Thymus (tissue), 11 donors: ENCODE data around the gene GABRA5. TPM values are rescaled to one million over a fixed set of nuclear protein-coding genes. Genes with fewer than 3 reads are reported as not detected.

ENCODE experiments used
- DNase-seq, 9 donors: peaks; one replicate each; pipeline ENCODE4 v3.0.0-alpha.2; 2013; ENCODE audit warnings: low spot score in 9 of 9, low read depth in 6 of 9, missing footprints in 1 of 9
- H3K27ac ChIP-seq, 2 donors: one replicate each; pipeline ENCODE4 v1.5.1; 2013; ENCODE audit warnings: control low read depth in 1 of 2, low read depth in 1 of 2, low read length in 1 of 2, mild to moderate bottlenecking in 1 of 2, moderate library complexity in 1 of 2
- H3K27me3 ChIP-seq, 2 donors: one replicate each; pipeline ENCODE4 v1.5.1; 2013; ENCODE audit warnings: low read length in 1 of 2; ENCODE audit not compliant: control insufficient read depth in 2 of 2, insufficient read depth in 1 of 2
- H3K36me3 ChIP-seq, 2 donors: one replicate each; pipeline ENCODE4 v1.5.1; 2013; ENCODE audit warnings: low read length in 1 of 2, mild to moderate bottlenecking in 1 of 2, moderate library complexity in 1 of 2; ENCODE audit not compliant: control insufficient read depth in 2 of 2, insufficient read depth in 2 of 2
- H3K4me1 ChIP-seq, 2 donors: one replicate each; pipeline ENCODE4 v1.5.1; 2013; ENCODE audit warnings: low read length in 2 of 2; ENCODE audit not compliant: control insufficient read depth in 2 of 2, insufficient read depth in 2 of 2
- H3K4me3 ChIP-seq, 2 donors: one replicate each; pipeline ENCODE4 v1.5.1; 2013; ENCODE audit warnings: low read length in 2 of 2, control low read depth in 1 of 2, mild to moderate bottlenecking in 1 of 2
- H3K9me3 ChIP-seq, 2 donors: one replicate each; pipeline ENCODE4 v1.5.1; 2013; ENCODE audit warnings: low read length in 1 of 2, mild to moderate bottlenecking in 1 of 2; ENCODE audit not compliant: control insufficient read depth in 2 of 2, insufficient read depth in 1 of 2
- WGBS: extraction: QIAGEN DNeasy Blood & Tissue Kit; methylation state at CpG from one replicate; pipeline ENCODE4 v1.1.7; 2013; 5-methylcytosine and 5-hydroxymethylcytosine counted together
- polyA plus RNA-seq: library from polyadenylated mRNA; stranded (reverse); fragments of 200-250 nt; gene quantifications from one replicate; pipeline ENCODE4 v1.2.3, GENCODE V29; 2013
- total RNA-seq: library from RNA; stranded (reverse); fragments of 120-200 nt; gene quantifications from one replicate; pipeline ENCODE4 v1.2.4, GENCODE V29; 2013
- donor health status: healthy.

GABRA5 gene
- total and polyA plus RNA-seq, 2 donors = 18.9 to 26.1 TPM

DNA sequence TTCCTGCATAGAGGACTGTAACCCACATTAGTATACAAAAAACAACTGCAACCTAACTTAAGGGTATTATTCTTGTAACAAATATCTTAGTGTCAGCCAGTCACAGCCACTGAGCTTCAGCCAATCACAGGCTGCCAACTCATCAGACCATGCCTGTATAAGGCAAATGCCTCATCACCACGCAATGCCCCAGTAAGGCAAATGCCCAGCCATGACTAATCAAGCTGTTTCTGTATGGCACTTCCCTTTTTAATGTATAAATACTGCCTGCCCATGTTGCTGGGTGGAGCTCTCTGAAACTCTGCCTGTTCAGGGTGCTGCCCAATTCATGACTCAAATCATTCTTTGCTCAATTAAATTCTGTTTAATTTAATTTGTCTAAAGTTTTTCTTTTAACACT, 18.4 kb upstream of the GABRA5 start:
- WGBS = 83% methylated on average over 1 of the region's 1 CpG
- no peaks in the 10 kb centered on the region for H3K36me3 ChIP-seq

DNA sequence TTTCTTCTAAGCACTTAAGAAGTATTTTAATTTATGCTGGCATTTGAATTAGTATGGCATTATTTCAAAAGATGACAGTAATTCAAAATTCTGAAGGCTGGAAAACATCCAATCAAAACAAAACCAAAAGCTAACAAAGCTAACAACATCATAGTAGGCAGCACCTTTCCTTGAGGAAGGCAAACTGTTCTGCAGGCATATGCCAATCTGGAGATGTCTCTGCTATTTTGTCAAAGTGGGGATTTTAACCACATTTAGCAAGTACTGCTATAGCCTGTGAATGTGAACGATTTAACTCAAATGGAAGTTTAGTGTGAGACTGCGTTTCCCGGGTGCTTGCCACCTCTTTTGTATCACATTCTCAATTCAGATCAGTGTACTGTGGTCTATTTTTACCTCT, 16.7 kb upstream of the GABRA5 start:
- Histone ChIP-seq H3K27ac (no peak overlapping the region), H3K27me3 (no peaks in the 10 kb centered on the region), H3K4me1 (no peaks in the 10 kb centered on the region), H3K9me3 (no peaks in the 10 kb centered on the region), H3K36me3 (no peaks in the 10 kb centered on the region), H3K4me3 (no peak overlapping the region)
- DNase-seq = no peak
- WGBS = 97% methylated on average over 3 of the region's 3 CpGs

More for the DNA sequence above, 18.4 kb upstream of the GABRA5 start:
- Histone ChIP-seq H3K9me3 (no peaks in the 10 kb centered on the region), H3K27ac (no peak overlapping the region), H3K27me3 (no peaks in the 10 kb centered on the region), H3K4me1 (no peaks in the 10 kb centered on the region), H3K4me3 (no peak overlapping the region)
- no peak for DNase-seq

DNA sequence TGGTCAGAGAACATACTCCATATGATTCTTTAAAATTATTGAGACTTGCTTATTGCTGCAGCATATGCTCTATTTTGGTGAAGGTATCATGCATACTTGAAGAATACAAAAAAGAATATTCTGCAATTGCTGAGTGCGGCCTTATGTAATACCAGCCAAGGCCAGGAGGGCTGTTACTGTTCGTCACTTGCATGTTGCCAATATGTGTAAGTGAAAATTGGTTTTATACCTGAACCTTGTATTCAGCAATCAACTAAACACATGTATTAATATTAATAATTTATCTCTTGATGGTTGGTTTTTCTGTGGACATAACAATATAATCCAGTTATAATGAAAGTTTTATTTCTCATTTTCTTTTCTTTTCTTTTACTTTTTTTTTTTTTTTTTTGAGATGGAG, 13.9 kb upstream of the GABRA5 start:
- H3K9me3 ChIP-seq = no peaks in the 10 kb centered on the region
- no peak overlapping the region for H3K4me3 ChIP-seq
- H3K36me3 ChIP-seq = no peaks in the 10 kb centered on the region
- WGBS = 91% methylated on average over 2 of the region's 2 CpGs
- H3K27me3 ChIP-seq = no peaks in the 10 kb centered on the region
- H3K27ac ChIP-seq = no peak overlapping the region
- no peaks in the 10 kb centered on the region for H3K4me1 ChIP-seq
- DNase-seq = no peak

DNA sequence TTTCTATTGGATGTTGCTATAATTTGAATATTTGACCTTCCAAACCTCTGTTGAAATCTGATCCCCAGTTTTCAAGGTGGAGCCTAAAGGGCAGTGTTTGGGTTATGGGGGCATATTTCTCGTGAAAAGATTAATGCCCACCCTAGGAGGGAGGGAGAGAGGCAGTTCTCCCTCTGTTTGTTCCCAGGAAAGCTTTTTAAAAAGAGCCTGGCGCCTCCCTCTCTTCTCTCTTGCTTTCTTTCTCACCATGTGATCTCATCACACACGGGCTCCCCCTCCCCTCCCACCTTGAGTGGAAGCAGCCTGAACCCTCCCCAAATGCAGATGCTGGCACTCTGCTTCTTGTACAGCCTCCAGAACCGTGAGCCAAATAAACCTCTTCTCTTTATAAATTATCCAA, 12.4 kb upstream of the GABRA5 start:
- H3K27me3 ChIP-seq = no peaks in the 10 kb centered on the region
- H3K4me3 ChIP-seq = no peak overlapping the region
- WGBS = 74% methylated on average over 4 of the region's 4 CpGs
- H3K9me3 ChIP-seq = no peaks in the 10 kb centered on the region
- H3K27ac ChIP-seq = no peak overlapping the region
- H3K4me1 ChIP-seq = no peaks in the 10 kb centered on the region
- H3K36me3 ChIP-seq = no peaks in the 10 kb centered on the region
- DNase-seq = no peak

DNA sequence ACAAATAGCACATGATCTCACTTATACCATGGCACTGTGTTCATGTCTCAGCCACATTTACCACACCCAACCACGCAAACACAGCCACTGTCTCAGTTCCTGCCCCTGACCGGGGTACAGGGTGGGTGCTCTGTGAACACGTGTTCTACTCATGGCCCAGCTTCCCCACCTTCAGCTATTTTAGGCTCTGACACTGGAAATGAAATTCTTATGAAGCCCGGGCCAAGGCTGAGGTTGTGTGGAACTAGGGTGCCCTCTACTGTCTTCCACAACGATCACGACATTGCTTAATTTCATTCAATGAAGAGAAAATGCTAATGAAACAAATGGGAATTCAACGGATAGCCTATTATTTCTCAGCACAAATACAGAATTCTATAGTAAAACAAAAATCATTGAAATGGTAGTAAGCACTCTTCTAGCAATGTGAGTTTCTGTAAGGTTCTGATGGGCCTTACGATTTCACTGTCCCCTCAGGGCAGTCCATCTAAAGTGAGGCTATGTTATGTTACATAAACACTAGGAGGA, 2.1 kb upstream of the GABRA5 start:
- Histone ChIP-seq H3K4me1 (no peaks in the 10 kb centered on the region), H3K27ac (no peak overlapping the region), H3K36me3 (no peaks in the 10 kb centered on the region), H3K9me3 (no peaks in the 10 kb centered on the region), H3K27me3 (peaks cover 19 to 21% of the 10 kb centered on the region in 2 donors), H3K4me3 (no peak overlapping the region)
- WGBS = 11% methylated on average over 8 of the region's 8 CpGs
- peak in 1 of 9 donors; percentile 13 for DNase-seq

DNA sequence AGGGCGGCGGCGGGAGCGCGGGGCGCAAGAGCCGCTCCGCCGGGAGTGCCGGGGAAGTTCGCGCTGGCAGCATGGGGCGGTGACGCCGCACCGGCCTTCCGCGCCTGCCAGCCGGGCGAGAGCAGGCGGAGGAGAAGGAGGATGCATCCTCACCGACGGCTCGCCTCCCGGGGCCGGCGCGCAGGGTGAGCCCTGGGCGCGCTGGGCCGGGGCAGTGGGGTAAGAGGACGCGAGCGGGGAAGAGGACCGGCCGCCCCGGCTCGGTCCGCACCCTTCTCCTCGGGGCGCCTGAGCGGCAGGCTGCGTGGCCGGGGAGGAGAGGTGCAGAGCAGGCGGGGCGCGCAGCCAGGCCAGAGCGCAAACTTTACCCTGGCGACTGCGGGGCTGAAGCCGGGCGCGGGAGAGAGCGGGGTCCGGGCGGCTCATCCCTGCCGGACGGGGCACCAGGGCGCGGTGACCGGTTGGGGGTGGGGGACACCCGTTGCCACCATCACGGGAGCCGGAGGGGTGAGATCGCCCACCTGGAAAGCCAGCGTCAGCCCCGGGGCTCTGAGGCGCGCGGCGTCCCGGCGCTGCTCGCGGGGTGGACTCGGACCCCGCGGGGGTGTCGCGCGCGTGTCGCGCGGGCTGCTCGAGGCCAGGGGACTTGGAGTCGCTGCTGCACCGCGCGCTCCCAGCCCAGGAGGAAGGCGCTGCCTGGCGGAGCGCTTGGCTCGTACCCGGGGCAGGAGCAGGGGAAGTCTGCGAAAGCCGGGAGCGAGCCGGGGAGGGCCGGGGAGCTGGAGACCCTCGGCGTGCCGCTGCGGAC, 542 bp downstream of the GABRA5 start:
- no peak overlapping the region for H3K27ac ChIP-seq
- H3K4me1 ChIP-seq = no peaks in the 10 kb centered on the region
- no peaks in the 10 kb centered on the region for H3K36me3 ChIP-seq
- no peak for DNase-seq
- no peaks in the 10 kb centered on the region for H3K9me3 ChIP-seq
- H3K27me3 ChIP-seq = peaks cover 19 to 21% of the 10 kb centered on the region in 2 donors
- 3% methylated on average over 104 of the region's 104 CpGs for WGBS
- no peak overlapping the region for H3K4me3 ChIP-seq

DNA sequence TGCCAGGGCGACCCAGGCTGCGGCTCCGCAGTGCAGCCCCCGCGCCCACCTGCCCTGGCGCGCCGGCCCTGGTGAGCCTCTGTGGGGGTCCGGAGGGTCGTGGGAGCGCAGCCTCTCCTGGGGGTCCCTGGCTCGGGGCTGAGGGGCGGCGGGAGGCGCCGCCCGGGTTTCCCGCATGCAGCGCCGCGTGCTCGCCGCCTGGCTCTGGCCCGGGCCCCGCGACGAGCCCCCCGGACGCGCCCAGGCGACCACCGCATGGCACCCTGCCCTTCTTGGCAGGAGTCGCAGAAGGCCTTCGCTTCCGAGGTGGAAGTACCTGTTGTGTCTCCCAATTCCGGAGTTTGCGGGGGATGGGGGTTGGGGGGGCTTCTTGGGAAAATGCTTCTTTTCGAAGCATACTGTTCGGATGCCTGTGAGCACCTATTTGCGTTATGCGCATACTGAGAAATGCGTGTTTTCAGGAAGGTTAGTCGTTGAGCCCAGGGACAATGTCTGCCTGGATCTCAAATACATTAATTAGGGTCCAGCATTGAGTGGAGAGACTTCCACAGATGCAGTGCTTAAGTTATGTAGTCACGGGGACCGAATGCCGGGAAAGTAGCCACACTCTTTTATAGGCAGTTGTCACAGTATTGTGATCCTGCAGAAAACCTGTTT, 1.3 kb downstream of the GABRA5 start:
- WGBS = 13% methylated on average over 46 of the region's 46 CpGs
- Histone ChIP-seq H3K4me1 (no peaks in the 10 kb centered on the region), H3K27ac (no peak overlapping the region), H3K9me3 (no peaks in the 10 kb centered on the region), H3K27me3 (peaks cover 19 to 21% of the 10 kb centered on the region in 2 donors), H3K36me3 (no peaks in the 10 kb centered on the region), H3K4me3 (no peak overlapping the region)
- DNase-seq = no peak

DNA sequence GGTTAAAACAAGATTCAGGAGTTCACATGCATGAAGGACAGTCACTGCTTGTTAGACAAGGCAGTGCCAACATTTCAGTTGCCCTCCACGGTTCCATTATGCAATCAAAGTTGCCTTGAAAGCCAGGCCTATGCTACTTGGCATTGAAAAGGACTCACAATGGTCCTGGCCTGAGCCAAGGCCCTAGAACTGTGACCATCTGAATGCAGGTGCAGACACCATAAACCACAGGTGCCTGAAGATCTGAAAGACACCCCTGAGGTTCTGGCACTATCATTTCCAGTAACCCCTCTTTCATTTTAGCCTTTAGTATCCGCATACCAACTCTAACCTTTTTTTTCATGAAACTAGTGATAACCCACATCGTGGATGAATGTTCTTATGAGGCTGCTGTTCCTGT, 2.8 kb downstream of the GABRA5 start:
- WGBS = 80% methylated on average over 3 of the region's 3 CpGs
- no peak overlapping the region for H3K4me3 ChIP-seq
- DNase-seq = no peak
- H3K36me3 ChIP-seq = no peaks in the 10 kb centered on the region
- peaks cover 19 to 21% of the 10 kb centered on the region in 2 donors for H3K27me3 ChIP-seq
- H3K4me1 ChIP-seq = no peaks in the 10 kb centered on the region
- no peaks in the 10 kb centered on the region for H3K9me3 ChIP-seq
- no peak overlapping the region for H3K27ac ChIP-seq

DNA sequence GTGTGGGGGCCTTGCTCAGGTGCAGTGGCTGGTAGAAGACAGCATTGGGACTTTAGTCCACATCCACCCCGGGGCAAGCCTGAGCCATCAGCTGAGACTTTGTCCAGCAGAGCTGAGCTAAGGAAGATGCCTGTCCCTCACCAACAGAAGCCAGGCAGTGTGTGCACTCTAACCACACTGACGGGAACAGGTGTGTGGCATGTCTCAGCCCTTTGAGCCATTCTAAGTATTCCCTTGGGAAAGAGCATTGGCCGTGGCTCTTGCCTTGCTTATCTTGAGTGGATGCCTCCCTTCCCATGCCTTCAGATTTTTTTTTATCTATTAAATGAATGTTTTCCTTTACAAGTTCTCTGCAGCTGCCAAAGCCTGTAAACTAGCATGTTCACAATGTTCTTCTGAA, 3.5 kb downstream of the GABRA5 start:
- H3K4me3 ChIP-seq = no peak overlapping the region
- peaks cover 19 to 21% of the 10 kb centered on the region in 2 donors for H3K27me3 ChIP-seq
- no peaks in the 10 kb centered on the region for H3K36me3 ChIP-seq
- no peaks in the 10 kb centered on the region for H3K4me1 ChIP-seq
- no peak for DNase-seq
- 83% methylated on average over 3 of the region's 3 CpGs for WGBS
- H3K9me3 ChIP-seq = no peaks in the 10 kb centered on the region
- H3K27ac ChIP-seq = no peak overlapping the region
